BJ (cell line): ENCODE measurements around the gene PPP2R5C. TPM values are rescaled to one million over a fixed set of nuclear protein-coding genes. Genes with fewer than 3 reads are reported as not detected.

Experiments used
- CTCF ChIA-PET: fragments of 350-600 bp; formaldehyde crosslinking; extraction: SDS; loops from one replicate; lab custom pipeline; 2021; ENCODE audit warnings: antibody characterized with exemption, inconsistent platforms; lab: Yijun Ruan, JAX
- POLR2A ChIA-PET: fragments of 300-600 bp; sonication (Branson Sonifier 250); formaldehyde crosslinking; extraction: SDS; loops from one replicate; lab custom pipeline; 2021; ENCODE audit warnings: antibody characterized with exemption; lab: Charles Lee
- DNase-seq: peaks from one replicate; pipeline ENCODE4 v3.0.0-alpha.2; 2011; ENCODE audit warnings: low read depth
- H3K27me3 ChIP-seq: 2 replicates; pipeline ENCODE4 v1.6.0; 2011; ENCODE audit warnings: low read length; ENCODE audit not compliant: control insufficient read depth, insufficient read depth
- H3K36me3 ChIP-seq: 2 replicates; pipeline ENCODE4 v1.5.1; 2011; ENCODE audit warnings: low read length; ENCODE audit not compliant: control insufficient read depth, insufficient read depth
- H3K4me3 ChIP-seq: 2 replicates; pipeline ENCODE4 v1.5.1; 2011; ENCODE audit warnings: low read depth, mild to moderate bottlenecking, control low read depth, low read length
- polyA plus RNA-seq: library from polyadenylated mRNA; depleted of rRNA; stranded (reverse); fragments of >200 nt; gene quantifications from 2 replicates; pipeline ENCODE4 v1.2.3, GENCODE V29; 2011
- TF ChIP-seq, protein P1 (sequence below): IDR thresholded peaks from 2 replicates; pipeline ENCODE4 v1.5.1; 2011; ENCODE audit warnings: low read depth, mild to moderate bottlenecking, control low read depth, inconsistent platforms, low read length, moderate library complexity; ENCODE audit not compliant: insufficient read depth

Gene PPP2R5C
- polyA plus RNA-seq, 1 experiment: 55.8 TPM

DNA sequence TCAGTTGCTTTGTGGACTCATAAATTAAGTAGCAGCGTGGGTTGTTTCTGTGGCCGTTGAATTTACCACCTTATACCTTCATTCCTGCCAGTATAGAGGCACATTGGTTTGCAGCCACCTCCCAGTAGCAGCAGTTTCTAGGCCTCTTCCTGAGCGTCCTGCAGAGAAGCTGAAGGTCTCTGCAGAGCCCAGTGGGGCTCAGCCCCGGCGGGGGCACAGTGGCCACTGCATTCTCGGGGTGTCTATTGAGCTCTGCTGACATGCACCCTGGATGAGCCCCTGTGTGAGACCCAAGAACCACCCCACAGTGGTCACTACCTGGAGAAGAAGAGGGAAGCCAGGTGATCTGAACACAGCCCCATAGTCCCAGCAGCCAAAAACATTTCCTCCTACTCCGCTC is 145.1 kb downstream of the PPP2R5C start:
- Histone ChIP-seq H3K27me3 (no peaks in the 10 kb centered on the region), H3K36me3 (peaks cover 28% of the 10 kb centered on the region), H3K4me3 (no peak overlapping the region)
- POLR2A ChIA-PET: no interaction called here
- DNase-seq: no peak
- CTCF ChIA-PET: no interaction called here
- TF ChIP-seq, protein P1, sequence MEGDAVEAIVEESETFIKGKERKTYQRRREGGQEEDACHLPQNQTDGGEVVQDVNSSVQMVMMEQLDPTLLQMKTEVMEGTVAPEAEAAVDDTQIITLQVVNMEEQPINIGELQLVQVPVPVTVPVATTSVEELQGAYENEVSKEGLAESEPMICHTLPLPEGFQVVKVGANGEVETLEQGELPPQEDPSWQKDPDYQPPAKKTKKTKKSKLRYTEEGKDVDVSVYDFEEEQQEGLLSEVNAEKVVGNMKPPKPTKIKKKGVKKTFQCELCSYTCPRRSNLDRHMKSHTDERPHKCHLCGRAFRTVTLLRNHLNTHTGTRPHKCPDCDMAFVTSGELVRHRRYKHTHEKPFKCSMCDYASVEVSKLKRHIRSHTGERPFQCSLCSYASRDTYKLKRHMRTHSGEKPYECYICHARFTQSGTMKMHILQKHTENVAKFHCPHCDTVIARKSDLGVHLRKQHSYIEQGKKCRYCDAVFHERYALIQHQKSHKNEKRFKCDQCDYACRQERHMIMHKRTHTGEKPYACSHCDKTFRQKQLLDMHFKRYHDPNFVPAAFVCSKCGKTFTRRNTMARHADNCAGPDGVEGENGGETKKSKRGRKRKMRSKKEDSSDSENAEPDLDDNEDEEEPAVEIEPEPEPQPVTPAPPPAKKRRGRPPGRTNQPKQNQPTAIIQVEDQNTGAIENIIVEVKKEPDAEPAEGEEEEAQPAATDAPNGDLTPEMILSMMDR: no peak

GRCh38 chr14:101907619-101908018 is 146.1 kb downstream of the PPP2R5C start:
- POLR2A ChIA-PET: no interaction called here
- no peaks in the 10 kb centered on the region for H3K27me3 ChIP-seq
- no peak overlapping the region for H3K4me3 ChIP-seq
- peaks cover 24% of the 10 kb centered on the region for H3K36me3 ChIP-seq
- DNase-seq: no peak
- CTCF ChIA-PET: no interaction called here
- TF ChIP-seq, protein P1: no peak

DNA sequence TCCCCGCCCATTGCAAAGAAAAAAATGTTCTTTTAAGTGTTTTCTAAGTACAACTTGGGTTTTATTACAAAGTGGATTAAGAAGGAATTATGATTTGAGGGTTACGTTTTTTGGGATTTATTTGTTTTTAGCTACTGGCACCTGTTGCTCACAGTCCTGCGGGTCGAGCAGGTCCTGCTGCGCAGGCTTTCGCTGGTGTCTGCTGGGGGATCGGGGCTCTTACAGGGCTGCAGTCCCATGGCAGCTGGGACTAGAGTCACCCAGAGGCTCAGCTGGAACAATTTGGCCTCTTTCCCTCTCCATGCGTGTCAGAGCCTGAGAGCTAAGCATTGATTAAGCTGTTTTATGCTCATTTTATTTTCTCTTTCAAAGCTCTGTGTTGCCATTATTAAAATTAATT is 147.3 kb downstream of the PPP2R5C start:
- H3K27me3 ChIP-seq: no peaks in the 10 kb centered on the region
- H3K4me3 ChIP-seq: no peak overlapping the region
- DNase-seq: no peak
- CTCF ChIA-PET: interaction anchor here (1.4 kb wide), 1 partner anchor 138 kb away, joined by 4 read pairs; no protein-coding TSS in a partner anchor
- TF ChIP-seq, protein P1: no peak
- POLR2A ChIA-PET: no interaction called here
- H3K36me3 ChIP-seq: peaks cover 20% of the 10 kb centered on the region

DNA sequence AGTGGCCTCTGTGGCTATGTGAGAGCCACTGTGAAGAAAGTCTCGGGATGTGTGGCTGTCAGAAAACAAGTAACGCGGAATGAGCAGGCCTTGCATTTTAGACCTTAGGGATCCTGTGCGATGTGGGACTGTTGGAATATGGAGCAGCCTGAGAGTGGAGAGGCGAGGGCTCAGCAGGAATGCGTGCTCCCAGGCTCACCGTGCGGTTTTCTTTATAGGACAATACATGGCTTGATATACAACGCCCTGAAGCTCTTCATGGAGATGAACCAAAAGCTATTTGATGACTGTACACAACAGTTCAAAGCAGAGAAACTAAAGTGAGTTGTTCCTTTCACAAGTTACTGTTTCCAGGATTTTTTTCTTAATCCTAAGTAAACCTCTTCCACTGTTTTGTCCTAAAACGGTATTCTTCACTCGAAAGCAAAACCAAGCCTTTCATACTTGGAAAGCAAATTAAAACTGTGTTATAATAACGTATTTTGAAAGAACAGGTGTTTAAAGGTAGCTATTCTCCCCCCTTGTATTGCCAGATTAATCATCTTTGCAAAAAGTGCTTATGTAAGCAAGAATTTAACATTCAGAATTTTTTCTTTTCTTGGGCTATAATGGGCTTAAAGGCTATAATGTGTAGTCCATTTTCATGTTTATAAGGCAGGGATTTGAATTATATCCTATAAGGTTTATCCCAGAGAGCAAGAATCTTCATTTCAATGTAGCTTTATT is 148.0 kb downstream of the PPP2R5C start:
- no peak overlapping the region for H3K4me3 ChIP-seq
- TF ChIP-seq, protein P1: no peak
- no peaks in the 10 kb centered on the region for H3K27me3 ChIP-seq
- peaks cover 21% of the 10 kb centered on the region for H3K36me3 ChIP-seq
- POLR2A ChIA-PET: no interaction called here
- CTCF ChIA-PET: interaction anchor here (1.4 to 1.6 kb wide), 2 partner anchors 17 to 139 kb away, joined by 4 read pairs; no protein-coding TSS in a partner anchor
- DNase-seq: no peak

DNA sequence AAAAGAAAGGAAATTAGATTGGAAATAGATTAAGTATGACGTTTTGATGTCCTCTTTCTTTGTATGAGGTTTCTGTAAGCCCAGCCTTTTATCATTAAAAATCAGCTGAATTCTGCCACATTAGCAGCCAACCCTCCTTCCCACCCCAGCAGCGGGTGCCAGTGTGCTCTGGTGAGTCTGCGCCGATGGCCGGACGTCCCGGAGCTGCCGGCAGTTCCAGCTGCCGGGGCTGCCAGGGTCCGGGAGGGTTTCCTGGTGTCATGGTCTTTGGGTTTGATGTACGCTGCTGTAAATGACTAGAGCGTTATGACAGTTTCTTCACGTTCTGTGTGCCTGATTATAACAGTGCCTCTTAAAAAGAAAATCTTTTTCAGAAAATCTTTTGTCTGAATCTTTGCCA is 151.3 kb downstream of the PPP2R5C start:
- Histone ChIP-seq H3K4me3 (no peak overlapping the region), H3K27me3 (no peaks in the 10 kb centered on the region), H3K36me3 (peaks cover 14% of the 10 kb centered on the region)
- TF ChIP-seq, protein P1: no peak
- DNase-seq: no peak
- ChIA-PET POLR2A (no interaction called here), CTCF (interaction anchor here (1.3 kb wide), 1 partner anchor 15 kb away, joined by 3 read pairs; no protein-coding TSS in a partner anchor)
